Inflammatory macrophage treated with lipopolysaccharide for 4 hours (primary cell): Measurements from ENCODE around the gene PER1.

ENCODE experiments used
- DNase-seq: peaks from one replicate; pipeline ENCODE4 v3.0.0-alpha.2; 2020

The PER1 gene, protein sequence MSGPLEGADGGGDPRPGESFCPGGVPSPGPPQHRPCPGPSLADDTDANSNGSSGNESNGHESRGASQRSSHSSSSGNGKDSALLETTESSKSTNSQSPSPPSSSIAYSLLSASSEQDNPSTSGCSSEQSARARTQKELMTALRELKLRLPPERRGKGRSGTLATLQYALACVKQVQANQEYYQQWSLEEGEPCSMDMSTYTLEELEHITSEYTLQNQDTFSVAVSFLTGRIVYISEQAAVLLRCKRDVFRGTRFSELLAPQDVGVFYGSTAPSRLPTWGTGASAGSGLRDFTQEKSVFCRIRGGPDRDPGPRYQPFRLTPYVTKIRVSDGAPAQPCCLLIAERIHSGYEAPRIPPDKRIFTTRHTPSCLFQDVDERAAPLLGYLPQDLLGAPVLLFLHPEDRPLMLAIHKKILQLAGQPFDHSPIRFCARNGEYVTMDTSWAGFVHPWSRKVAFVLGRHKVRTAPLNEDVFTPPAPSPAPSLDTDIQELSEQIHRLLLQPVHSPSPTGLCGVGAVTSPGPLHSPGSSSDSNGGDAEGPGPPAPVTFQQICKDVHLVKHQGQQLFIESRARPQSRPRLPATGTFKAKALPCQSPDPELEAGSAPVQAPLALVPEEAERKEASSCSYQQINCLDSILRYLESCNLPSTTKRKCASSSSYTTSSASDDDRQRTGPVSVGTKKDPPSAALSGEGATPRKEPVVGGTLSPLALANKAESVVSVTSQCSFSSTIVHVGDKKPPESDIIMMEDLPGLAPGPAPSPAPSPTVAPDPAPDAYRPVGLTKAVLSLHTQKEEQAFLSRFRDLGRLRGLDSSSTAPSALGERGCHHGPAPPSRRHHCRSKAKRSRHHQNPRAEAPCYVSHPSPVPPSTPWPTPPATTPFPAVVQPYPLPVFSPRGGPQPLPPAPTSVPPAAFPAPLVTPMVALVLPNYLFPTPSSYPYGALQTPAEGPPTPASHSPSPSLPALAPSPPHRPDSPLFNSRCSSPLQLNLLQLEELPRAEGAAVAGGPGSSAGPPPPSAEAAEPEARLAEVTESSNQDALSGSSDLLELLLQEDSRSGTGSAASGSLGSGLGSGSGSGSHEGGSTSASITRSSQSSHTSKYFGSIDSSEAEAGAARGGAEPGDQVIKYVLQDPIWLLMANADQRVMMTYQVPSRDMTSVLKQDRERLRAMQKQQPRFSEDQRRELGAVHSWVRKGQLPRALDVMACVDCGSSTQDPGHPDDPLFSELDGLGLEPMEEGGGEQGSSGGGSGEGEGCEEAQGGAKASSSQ (N-terminal part only)

GRCh38 chr17:8152112-8152775 is at the start of gene PER1:
Gene PER1 (minus strand): TSS chr17:8152404. CDS start chr17:8150706, 1,698 bp downstream.
- peak; percentile 95 for DNase-seq

GRCh38 chr17:8192070-8192815 is 40.0 kb upstream of the PER1 start:
- peak; percentile 89 for DNase-seq

DNA sequence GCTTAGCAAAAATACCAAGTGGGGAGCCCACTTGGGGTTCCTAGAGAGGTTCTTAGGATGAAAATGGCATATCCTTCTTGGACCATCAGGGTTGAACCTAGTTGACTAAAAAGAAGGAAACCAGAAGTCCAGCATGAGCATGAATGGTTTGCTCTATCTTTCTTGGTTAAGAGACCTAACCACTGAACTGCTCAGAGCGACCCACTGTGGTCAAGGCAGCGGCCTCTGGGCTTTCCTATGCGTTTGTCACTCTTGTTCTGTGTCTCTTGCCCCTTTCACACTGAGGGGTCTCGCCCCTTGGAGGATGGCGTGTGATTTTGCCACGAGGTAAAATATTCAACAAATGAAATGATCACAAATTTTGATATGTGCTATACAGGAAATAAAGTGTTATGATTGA is 38.3 kb upstream of the PER1 start:
- DNase-seq: no peak

GRCh38 chr17:8189711-8190477 is 37.7 kb upstream of the PER1 start, which contains the start of gene BORCS6:
Gene BORCS6 (minus strand): TSS chr17:8190180. CDS start chr17:8190140, 40 bp downstream.
- peak; percentile 98 for DNase-seq

DNA sequence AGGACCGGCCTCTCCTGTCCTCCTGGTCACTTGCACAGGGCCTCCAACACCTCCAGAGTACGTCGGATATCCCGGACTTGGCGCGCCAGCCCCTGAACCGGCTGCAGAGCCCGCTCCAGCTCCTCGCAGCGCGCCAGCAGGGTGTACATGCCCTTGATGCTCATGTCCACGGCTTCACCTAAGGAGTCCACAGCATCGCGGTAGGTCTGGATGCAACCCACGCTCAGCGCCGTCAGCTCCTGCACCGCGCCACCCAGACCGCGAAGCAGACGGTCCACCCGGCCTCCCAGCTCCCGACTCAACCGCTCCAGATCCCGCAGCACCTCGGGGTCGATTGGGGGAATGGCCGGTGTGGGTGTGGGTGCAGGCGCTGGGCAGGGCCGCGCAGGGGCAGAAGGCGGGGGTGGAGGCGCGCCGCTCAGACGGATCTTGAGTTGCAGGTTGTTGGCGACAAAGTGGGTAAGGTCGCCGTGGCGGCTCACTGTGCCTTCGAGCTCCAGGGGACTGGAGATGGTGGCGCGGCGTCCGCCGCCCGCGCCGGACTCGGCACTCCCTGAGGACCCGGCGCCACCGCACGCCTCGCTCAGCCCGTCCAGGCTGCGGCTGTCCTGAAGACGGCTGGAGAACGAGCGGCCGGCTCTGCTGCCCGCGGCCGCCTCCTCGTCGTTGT is 37.0 kb upstream of the PER1 start:
- DNase-seq: peak; percentile 1

- no peak for DNase-seq
Observed at GRCh38 chr17:8188263-8188839, 36.1 kb upstream of the PER1 start.

- DNase-seq: peak; percentile 98
Observed at GRCh38 chr17:8187517-8188262, 35.5 kb upstream of the PER1 start.

GRCh38 chr17:8186787-8187516 is 34.7 kb upstream of the PER1 start:
- peak; percentile 89 for DNase-seq

- no peak for DNase-seq
Observed at GRCh38 chr17:8186446-8186786, 34.2 kb upstream of the PER1 start.

DNA sequence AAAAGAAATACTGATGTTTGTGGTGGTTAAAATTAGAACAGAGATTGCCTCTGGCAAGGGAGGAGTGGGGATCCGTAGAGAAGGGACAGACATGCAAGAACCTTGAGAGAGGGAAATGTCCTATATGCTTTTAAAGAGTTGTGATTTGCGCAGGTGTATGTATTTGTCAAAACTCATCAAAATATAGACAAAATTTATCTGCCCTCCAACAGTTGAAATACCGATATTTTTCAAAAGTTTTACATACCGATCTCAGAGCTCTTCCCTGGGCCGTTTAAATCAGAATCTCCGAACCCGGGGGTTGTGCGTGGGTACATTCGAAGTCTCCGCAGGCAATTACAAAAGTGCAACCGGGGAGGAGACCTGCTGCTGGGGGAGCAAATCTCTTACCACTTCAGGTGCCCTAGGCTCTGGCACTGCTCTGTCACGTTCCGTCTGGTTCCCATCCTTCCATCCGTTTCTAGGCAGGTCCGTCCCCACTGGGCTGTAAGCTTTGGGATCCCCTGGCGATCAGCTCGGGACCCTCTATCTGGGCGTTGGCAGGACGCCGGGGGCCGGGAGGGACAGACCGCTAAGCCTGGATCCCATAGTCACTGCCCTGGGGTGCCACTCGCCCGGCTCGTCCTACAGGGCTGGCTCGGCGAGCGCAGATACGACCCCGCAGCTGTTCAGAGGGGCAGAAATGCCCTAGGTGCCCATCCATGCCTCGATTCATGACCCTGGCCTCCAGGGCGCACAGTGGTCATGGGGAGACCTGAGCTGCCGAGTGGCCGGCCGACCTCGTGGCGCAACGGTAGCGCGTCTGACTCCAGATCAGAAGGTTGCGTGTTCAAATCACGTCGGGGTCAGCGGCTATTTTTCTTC is 33.6 kb upstream of the PER1 start:
- peak; percentile 60 for DNase-seq

DNA sequence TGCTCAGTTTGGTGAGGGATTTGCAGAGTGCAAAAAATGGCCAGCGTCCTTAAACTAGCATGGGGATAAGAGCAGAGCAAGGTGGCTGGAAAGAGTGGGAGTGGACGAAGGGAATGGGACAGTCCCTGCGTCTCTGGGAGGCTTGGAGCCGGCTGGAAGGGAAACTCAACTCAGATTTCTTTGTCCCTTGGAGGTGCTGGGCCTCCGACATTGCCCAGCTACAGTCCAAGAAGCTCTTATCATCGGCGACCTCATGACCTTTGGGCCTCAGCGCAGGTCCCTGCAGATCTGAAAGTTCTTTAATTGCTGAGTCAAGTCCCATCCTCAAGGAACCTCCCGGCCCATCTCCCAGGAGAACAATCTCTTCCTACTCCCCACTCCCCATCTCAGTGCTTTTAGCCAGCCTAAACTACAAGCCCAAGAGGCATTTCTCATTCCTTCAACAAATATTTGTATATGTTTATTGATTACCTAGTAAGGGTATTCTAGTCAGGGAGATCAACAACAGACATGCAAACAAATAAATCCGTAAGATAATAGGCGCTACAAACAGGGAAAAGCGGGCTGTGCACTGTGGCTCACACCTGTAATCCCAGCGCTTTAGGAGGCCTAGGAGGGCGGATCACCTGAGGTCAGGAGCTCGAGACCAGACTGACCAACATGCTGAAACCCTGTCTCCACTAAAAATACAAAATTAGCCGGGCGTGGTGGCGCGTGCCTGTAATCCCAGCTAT is 25.0 kb upstream of the PER1 start:
- no peak for DNase-seq

- peak; percentile 89 for DNase-seq
Observed at GRCh38 chr17:8176197-8176940, 24.2 kb upstream of the PER1 start, which contains the start of gene TMEM107. Gene TMEM107 (minus strand): TSS chr17:8176380. CDS start chr17:8176286, 94 bp downstream.

GRCh38 chr17:8175795-8176196 is 23.6 kb upstream of the PER1 start:
- DNase-seq: no peak

DNA sequence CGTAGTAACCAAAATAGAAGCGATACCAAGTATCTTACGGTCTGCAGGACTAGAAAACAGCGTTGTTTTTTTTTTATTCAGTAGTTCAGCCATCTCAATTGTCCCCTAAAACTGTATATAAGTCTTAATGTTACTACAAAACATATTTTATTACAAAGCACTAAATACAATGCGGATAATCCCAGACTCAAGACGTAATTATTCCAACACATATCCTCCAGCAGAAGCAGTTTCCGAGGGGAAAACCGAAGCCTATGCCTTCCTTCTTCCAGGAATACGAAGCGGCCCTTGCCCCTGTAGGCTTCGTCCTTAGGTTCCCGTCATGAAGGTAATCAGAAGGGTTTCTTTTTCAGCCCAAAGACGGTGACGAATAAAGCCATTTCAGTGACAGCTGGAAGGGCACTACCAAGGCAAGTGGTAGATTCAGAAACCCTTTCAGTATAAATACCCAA is 21.7 kb upstream of the PER1 start:
- DNase-seq: no peak

GRCh38 chr17:8173056-8173870 is 21.1 kb upstream of the PER1 start:
- DNase-seq: peak; percentile 98
